ENCODE measurements around the gene DCANP1.

Gene DCANP1

DNA sequence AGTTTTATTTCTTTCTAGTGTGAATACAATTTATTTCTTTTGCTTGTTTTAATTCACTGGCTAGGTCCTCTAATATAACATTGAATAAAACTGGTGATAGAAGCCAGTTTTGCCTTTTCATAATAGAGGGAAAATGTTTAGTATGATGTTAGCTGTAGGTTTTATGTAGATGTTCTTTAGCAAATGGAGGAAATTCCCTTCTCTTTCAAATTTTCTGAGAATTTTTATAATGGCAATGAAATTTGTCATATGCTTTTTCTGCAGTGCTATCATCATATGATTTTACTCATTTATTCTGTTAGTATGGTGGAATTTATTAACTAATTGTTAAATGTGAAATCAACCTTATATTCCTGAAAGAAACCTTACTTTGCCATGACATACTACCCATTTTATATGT, 30.1 kb downstream of the DCANP1 start:
- DNase-seq = no peak

DNA sequence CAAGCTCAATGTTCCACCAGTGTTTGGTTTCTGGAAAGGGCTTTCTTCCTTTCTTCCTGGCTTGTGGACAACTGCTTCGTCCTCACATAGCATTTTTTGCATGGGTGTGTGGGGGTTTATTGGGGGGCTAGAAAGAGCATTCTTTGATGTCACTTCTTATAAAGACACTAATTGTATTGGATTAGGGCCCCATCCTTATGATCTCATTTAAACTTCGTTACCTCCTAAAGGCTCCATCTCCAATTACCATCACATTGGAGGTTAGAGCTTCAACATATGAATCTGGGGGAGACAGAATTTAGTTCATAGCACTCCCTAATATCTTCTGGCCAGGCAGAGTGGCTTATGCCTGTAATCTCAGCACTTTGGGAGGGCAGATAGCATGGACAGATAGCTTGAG, 42.1 kb downstream of the DCANP1 start:
- no peak for DNase-seq

DNA sequence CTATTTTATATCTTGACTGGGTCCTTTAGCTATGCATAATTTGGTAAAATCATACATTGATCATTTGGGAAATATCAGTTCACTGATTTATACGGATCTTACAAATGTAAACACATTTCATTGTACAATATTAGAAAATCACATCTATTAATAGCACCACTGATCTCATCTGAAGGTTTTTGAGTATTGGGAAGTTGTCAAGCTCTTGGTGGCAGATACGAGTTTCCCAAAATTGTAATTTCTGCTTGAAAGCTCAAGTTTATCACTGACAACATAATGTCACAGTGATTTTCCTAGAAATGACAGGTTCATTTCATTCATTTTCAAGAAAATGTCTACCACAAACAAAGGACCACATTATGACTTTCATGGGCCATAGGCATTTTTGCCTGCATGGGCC, 45.1 kb downstream of the DCANP1 start:
- no peak for DNase-seq

DNA sequence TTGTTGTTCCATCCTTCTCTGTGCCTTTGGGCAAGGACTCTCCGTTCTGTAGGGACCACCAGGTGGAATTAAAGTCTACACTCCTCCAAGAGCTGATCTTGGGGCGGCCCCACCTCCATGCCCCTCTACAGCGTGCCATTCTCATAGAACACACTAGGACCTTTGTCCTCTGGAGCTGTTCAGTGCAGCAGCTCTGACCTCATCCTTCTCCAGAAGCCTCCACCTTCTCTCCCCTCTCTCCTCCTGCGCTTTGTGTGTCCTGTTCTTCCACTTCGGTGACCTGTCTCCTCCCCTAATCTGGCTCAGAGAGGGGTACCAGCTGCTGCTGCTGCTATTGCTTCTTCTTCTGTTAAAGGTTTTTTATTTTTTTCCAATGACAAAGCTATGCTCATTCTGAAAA, 46.3 kb downstream of the DCANP1 start:
- DNase-seq = no peak

DNA sequence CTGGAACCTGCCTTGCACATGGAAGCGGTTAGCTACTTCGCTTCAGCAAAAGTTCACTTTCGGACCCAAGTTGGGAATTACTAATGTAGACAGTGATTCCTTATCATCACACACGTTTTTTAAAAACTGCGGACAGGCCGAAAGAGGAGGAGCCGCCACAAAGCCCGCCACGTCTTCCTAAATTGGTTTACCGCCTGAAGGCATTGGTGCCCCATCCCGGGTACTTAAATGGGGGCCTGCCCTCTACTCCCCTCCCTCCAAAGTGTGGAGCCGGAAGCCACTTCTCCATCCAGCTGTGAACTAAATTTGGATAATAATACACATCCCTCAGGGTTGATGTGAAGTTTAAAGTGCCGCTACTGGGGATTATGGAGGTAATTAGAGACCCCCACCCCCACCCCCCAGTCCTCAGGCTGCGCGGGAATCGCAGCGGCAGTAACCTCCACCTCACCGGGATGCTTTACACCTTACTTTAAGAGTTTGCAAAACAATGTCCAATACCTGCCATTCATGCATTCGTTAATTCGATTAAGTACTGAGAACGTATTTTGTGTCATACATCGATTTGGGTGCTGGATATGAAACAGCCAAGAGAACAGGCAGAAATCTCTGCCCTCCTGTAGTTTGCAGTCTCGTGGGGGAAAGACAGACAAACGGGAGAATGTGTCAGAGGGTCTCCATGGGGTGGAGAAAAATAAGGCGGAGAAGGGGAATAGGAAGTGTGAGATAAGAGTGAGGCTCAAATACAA, 47.2 kb downstream of the DCANP1 start:
- DNase-seq = no peak

DNA sequence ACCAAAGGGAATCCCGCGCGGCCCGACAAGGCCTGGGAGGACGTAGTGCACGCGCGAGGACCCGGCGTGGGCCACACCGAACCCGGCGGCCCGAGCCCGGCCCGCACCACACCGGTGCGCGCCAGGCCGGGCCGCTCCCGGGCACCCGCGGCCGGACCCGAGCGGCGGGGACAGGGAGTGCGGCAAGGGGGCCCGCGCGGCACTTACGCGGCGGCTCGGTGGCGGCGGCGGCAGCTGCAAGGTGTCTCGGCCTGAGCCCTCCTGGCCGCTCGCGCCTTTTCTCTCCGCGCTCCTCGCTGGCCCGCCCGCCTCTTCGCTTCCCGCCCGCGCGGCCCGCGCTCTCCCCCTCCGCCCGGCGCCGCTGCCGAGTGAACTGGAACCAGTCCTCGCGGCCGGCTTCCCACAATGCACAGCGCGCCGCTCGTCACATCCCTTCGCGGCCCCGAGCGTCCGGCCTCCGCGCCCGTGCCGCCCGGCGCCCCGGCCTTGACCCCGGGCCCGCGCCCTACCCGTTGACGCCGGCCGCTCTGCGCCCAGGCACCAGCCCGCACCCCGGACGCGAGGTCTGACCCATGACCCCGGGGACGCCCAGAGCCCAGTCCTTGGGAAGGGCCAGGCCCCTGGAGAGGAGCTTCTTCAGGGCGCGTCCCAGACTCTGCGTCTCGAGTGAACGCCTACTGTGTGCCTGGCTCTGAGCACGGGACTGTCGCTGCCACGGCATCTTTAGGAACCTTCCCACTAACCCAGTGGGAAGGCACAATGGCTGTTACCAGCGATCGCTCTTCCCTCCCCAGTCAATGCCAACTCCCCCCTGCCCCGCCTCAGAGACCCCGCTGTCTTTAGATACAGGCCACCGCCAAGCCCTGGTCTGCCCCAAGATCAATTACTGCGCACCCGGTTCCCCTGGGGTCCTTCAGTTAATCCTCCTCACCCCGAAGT, 48.0 kb downstream of the DCANP1 start, which contains the start of gene MACROH2A1:
MACROH2A1 (minus strand) TSS at position 377 of the 939 bp plus-strand sequence. CDS start 10,138 bp downstream, outside the sequence.
- DNase-seq = peak; percentile 87

DNA sequence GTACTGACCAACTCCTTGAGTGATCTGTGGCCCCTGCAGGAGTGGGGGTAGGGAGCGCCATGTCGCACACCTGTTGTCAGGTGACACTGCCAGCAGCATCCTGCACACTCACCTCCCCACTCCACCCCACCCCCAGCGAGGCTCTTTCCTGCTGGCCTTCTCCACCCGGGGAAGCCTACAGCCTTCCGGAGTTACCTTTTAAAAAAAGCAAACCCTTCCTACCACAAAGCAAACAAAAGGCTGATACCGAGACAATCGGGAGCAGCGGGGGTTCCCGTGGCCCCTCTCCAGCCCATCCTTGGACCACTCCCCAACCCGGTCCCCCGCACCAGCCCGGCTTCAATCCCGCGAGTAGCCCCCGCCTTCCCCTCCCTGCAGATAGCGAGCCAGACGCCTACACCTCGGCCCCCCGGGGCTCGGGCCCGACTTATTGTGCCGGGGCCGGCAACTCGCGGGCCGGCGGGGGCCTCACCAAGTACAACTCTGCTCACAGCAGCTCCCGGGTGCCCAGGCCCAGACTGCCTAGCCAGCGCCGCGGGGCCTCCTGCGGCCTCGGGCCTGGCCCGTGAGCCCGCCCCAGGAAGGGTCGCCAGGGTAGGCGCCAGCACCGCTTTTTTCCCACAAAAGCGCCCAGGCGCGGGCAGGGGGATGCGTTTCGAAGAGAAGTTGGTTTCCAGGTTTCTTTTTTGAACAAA, 48.8 kb downstream of the DCANP1 start:
- DNase-seq = peak; percentile 57

DNA sequence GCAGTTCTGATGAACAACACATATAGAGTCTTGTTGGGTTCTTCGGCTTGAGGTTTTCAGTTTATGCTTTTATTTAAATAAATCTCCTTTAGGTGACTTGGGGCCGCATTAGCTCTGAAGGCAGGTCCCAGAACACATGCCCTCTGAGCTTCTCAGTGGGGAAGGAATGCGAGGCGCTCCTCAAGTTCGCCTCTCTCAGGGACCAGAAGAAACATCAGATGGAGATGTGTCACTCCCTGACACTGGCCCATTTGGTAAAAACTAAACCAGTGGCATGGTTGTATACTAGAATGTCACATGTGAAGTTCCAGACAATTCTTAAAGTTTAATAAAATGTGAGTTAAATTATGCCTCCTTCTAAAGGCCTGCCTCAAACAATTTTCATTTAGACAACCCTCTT, 50.1 kb downstream of the DCANP1 start:
- no peak for DNase-seq

DNA sequence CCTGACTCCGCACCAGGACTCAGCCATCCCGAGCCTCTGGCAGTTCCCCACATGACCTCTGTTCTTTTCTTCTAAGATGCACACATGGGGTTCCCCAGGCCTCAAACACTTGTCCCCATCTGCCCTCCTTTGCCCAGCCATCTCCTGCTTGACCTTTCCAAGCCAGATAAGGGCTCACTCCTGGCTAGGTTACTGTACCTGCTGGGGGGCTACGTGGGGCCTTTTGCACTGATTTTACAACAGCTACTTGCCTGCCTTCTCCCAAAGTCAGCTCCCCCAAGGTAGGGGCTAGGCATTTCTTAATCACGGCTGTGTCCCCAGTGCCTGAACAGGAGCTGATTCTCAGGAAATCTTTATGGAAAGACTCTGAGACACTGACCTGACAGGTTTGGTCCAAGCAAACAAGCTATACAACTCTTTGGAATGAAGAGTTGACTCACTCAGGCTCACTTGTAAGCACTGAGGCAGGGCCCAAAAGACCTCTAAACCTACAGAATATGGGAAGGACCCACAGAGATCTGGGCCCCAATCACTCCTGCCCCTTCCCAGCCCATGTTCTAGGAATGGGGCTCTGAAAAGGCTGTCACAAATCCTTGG, 50.6 kb downstream of the DCANP1 start:
- DNase-seq = no peak

DNA sequence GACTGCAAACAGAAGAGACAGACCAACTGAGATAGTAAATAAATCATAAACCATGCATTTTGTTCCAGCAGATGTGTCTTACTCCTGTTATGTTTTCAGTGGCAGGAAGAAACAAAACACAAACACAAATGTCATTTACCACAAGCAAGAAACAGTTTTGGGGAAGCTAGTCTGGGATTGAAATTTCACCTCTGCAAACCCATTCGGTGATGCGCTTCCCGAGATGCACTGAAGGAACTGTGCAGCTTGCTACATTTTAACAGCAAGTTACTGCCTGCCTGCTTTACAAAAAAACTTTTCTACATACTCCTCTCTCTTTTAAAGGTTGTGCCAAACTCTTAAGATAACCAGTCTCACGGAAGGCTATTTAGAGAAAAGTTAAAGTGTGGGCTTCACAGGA, 51.3 kb downstream of the DCANP1 start:
- DNase-seq = no peak

DNA sequence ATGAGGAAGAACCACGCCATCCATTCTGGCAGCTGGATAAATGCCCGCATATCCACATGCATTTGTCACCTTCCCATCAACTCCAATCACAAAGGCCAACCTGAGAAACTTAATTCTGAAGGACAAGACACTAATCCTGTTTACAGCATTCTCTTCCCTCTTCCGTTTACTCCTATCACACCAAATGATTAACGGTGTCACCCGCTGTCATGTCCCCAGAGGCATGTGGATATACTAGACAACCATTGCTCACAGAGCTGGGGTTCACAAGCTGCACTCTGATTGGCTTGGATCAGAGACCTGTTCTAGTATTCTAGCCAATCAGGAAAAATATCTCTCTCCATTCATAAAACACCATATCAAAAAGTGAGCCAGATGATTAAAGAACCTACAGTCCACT, 51.7 kb downstream of the DCANP1 start:
- DNase-seq = no peak
